Stimulated activated CD4-positive, alpha-beta T cell treated with anti-CD3 and anti-CD28 coated beads, Interleukin-1b, Interleukin-23, amount 100 ng/mL, for 24 hours (primary cell): ENCODE data around the gene PHACTR3.

Source experiments
- DNase-seq, 4 experiments: peaks; one replicate each; pipeline ENCODE4 v3.0.0-alpha.2; 2020; ENCODE audit warnings: low read depth in 4 of 4, low spot score in 1 of 4

Gene PHACTR3

DNA sequence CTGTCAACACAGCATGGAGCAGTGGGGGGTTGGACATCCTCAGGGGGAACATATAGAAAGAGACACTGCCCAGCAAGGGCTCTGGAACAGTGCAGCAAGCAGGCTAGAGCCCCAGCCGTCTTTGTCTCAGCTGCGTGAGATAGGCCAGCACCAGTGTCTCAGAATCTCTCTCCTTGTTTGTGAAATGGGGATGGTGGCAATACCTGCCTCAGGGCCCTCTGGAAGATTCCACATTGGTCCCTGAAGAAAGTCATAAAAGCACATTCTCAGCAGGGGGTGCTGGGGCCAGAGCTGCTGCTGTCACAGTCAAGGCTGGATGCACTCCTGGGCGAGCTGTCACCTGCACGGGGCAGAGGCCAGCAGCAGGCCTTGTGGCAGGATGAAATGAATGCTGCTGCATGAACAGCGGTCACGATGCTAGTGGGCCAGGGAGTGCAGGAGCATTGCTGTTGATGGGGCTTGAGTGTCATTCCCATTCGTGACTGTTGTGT, 207.4 kb downstream of the PHACTR3 start:
- DNase-seq = no peak

DNA sequence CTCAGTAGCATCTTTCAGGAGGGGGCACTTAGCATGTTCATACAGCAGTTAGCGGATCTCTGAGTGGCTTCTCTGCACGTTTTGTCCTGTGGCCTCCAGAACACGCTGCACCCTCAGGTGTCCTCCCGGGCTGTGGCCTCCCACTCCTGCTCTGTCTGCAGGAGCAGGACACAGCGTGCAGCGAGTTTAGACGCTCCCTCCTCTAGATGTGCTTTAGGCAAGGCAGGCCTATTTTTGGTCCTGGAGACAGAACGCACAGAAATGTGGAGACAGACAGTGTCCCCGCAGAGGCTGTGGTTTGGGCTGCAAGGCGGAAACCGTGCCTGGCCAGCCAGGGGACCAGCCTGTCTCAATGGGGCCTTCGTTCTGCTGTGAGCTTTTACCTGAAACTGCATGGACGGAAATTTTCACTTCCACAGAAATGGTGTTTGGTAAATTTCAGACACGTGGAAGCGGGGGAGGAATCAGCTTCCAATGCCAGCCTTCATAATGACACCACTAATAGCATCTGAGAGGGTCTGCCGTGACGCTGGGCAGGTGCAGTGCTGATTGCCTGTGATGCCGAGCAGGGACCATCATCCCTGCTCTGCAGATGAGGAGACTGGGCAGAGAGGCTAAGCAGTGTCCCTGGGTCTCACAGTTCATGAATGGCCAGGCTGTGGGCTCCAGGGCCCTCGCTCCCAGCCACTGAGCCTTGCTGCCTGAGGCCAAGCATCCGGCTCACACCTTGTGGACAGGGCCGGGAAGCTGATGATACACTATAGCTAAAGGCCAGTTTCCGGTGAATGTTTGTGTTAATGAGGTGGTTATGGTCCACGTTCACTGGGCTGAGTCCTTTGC, 208.2 kb downstream of the PHACTR3 start:
- no peak for DNase-seq

DNA sequence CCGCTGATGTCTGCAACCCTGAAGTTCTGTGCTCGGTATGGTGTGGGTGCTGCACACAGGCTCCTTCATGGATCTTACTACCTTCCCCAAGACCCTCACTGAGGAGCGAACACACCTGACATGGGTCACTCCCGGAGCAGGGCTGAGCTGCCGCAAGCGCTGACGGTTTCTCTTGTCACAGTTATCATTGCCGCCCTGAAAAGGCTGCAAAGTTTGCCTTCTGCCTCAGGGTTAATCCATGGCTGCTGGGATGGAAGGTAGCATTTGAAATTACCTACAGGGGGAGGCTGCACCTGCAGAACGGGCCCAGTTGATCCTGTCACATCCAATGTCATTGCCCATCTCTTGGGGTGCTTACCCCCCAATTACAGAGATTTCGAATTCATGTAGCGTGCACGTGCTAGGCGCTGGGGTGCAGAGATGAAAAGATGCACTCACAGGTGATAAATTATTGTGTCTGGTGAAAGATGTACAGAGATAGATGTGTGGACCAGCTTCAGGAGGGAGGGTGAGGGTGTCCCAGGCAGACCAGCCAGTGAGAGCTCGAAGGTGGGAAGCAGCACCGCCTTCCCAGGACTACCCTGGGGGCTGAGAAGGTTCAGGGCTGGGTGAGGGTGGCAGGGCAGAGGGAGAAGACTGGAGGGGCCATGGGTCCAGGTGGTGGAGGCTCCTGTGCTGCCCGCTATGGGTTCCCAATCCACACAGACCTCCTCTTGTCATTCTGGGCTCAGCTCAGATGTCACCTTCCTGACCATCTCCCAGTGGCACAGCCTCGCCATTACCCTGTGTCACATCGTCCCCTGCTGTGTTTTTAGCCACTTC, 209.0 kb downstream of the PHACTR3 start:
- no peak for DNase-seq

DNA sequence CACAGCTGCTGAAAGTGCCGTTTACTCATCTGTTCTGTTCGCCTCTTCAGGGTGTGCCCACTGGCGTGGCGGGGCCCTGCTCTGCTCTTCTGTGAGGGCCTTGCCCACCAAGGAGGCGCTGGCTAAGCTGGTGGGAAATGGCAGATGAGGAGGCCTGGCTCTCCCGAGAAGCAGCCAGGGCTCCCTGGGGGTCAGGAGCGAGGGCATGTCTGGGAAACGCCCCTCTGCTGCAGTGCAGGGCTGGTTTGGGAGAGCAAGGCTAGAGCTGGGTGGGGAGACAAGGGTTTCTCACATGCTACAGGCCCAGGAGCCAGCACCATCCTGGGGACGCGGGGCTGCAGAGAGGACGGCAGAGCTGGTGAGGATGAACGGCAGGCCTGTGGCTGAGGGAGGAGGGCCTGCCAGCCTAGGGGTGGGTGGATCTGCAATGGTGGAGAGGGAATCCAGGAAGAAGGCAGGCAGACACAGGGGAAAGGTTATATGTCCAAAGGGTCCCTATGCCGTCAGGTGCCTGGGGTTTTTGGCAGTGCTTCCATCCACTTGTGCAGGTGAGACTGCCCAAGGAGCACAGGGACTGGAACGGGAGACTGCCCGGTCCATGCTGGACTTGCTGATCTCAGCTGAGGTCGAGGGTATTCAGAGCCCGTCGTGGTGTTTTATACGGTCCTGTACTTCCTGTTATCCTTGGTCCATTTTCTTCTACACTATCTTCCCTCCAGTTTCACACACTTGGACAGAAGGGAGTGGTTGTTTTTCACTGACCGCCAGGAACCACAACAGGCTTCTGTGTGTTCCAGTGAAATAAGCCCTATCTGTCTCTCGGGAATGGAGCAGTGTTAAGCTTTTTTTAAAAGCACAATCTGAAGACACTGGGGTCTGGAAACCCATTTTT, 209.9 kb downstream of the PHACTR3 start:
- no peak for DNase-seq

DNA sequence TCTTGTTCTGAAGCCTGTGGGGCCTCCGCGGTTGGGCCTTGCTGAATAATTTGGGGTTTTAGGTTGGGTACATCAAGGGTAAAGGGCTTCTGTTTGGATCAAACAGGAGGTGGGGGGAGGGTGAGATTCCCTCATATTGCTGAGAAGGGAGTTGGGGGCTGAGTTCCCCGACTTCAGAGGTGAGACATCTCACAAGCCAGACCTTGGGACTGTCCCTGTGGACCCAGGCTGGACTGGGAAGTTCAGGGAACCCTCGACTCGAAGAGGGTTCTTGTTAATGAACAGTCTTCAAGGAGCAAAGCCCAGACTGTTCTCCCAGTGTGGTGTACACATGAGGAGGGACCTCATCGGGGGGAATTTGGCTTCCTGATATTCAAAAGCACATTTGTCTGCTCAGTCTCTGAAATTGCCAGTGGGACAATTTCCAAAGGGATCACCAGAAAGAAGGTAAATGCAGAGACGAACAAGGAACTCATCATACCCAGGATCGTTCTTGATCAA, 210.6 kb downstream of the PHACTR3 start:
- no peak for DNase-seq

DNA sequence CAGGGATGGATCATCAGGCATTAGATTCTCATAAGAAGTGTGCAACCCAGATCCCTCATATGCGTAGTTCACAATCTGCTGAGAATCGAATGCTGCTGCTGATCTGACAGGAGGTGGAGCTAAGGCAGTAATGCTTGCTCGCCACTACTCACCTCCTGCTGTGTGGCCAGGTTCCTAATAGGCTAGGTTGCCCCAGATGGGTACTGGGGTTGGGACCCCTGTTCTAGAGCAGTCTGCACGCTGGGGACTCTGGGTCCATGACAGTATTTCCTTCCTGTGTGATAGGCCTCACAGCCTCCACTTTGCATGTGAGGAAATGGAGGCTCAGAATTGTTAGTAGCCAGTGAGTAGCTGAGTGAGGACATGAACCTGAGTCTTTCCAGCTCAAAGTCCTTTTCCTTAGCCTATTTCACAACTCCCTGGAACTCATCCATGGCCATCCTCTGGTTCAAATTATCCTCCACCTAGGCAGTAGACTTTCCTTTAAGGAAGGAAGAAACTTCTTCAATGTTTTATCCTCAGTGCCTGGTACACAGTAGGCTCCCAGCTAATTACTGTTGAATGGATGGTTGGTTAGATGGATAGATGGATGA, 211.9 kb downstream of the PHACTR3 start:
- DNase-seq = no peak

DNA sequence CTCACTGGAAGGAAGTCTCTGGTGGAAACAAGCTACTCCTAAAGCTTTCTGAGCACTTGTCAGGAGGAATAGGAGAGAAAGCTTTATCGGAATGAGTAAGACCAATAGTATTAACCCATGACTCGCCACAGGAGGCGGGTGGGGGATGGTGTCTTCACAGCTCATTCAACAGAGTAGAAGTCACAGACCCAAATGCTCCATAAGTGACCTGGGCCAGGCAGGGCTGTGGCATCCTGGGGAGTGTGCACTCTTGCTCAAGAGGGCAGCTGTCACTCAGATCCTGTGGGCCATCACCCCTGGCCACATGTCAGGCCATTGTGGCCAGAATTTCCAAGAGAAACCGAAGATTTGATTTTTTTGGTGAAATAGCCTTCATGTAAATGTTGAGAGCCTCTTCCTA, 213.1 kb downstream of the PHACTR3 start:
- no peak for DNase-seq

DNA sequence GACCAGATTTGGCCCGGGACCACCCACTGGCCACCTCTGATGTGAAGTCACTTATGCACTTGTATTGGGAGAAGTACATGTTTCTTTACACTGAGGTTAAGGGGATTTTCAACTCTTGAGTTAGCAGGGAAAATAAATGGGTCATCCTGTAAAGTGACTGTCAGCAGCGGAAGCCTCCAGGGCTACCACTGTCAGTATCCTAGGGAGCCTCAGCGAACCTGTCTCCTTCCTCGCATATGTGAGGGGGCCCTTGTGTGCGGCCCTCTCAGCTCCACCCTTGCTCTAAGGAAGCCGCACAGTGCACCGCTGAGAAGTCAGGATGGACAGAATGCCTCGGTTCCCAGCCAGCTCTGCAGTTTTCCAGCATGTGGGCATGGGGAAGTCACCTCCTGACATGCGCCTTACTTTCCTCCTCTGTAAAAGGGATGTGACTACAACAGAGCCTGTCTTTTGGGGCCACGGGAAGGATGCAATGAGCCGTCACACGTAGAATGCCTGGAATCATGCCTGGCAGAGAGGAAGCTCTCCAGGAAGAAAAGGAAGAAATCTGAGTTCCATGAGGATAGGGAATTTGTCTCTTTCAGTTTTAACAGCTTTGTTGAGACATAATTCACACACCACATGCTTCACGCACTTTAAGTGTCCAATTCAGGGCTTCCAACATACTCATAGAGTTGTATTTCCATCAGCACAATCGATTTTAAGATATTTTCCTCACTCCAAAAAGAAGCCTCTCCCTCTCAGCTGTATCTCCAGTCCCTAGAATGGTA, 213.7 kb downstream of the PHACTR3 start:
- no peak for DNase-seq

DNA sequence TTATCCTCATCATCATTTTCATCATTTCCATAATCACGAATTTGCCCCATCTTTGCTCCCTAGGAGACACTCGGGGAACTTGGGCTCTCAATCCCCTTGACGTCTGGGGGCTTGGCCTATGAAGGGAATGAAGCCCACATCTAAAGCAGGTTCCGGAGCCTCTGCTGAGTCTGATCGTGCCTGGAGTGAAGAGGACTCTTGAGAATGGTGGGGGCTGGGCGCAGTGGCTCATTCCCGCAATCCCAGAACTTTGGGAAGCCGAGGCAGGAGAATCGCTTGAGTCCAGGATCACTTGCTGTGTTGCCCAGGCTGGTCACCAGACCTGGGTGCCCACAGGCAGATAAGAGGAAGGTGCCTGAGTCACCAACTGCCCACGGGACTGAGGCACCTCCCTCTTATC, 214.6 kb downstream of the PHACTR3 start:
- no peak for DNase-seq

DNA sequence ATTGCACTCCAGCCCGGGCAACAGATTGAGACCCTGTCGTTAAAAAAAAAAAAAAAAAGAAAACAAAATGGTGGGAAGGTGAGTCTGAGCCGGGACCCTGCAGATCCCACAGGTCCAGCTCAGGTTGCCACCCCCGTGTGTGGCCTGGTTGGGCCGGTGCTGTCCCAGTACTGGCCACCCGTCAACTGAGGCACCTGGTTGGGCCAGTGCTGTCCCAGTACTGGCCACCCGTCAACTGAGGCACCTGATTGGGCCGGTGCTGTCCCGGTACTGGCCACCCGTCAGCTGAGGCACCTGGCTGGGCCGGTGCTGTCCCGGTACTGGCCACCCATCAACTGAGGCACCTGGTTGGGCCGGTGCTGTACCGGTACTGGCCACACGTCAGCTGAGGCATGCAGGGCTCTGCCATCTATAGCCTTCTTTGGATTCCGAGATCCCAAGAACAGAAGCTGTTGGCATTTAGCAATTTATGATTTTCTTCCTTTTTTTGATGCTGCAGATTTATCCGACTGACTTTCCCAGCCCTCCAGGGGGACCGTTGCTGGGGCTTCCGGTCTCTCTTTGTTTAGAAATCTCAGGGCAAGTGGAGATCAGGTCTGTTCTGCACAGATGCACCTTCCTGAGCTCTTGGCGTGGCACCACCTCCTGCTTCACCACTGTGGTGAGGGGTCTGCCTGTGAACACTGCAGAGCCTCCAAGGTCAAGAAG, 215.3 kb downstream of the PHACTR3 start:
- DNase-seq = no peak

DNA sequence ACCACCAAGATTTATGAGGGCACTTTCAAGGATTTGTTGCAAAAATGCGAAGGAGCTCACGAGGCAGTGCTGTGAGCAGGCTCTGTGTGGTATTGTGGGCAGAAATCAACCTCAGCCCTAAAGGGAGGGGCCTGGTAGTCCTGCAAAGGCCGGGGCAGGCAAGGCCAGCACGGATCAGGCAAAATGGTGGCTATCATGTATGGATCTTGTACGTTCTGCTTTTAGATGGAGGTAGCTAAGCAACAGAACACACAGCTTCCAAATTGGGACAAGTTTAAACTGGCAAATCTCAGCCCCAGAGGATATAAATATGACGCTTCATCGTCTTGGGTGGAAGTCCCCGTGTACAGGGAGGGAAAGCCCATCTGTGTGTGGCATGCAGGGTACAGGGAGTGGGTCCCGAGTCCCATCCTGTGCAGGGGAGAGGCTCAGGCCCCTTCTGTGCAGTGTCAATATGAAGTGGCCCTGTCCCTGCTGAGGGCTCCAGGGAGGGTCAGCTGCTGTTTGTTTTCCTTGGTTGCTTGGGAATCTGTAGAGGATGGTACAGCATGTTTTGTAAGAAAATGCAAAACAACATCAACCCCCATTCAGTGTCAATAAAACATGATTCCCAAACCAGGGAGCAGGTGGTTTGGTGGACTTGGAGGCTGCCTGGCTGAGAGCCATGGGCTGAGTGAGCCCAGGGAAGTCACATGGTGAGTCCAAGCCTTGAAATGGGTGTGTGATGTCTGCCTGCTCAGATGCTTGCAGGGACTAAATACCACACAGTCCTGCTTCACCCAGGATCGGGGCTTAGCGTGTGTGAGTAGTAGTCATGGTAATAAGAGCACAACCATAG, 216.1 kb downstream of the PHACTR3 start:
- no peak for DNase-seq

DNA sequence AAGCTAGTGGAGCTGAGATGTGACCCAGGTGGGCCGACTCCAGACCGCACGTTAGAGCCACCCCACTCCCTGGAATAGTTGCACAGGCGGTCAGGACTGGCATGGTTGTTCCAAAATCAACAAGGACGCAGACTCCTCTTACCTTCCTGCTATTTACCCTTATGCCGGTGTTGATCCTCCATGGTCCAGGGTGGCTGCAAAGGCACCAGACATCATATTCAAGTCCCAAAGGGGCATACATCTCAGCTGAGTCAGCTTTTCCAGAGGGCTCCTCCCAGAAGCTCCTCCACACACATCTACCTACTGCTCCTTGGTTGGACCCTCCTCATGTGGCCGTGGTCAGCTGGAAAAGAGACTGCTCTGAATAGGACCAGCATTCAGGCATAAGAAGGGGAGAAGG, 216.9 kb downstream of the PHACTR3 start:
- DNase-seq = no peak

DNA sequence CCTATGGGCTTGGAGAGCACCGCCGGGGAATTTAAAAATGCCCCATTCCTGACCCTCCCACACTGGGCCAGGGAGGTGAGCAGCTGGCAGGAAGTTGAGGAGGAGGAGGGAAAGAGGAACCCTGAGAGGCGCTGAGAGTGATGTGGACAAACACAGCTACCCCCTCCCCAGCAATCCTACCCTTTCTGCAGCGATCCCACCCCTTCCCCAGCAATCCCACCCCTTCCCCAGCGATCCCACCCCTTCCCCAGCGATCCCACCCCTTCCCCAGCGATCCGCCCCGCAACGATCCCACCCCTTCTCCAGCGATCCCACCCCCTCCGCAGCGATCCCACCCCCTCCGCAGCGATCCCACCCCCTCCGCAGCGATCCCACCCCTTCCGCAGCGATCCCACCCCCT, 217.4 kb downstream of the PHACTR3 start:
- no peak for DNase-seq

DNA sequence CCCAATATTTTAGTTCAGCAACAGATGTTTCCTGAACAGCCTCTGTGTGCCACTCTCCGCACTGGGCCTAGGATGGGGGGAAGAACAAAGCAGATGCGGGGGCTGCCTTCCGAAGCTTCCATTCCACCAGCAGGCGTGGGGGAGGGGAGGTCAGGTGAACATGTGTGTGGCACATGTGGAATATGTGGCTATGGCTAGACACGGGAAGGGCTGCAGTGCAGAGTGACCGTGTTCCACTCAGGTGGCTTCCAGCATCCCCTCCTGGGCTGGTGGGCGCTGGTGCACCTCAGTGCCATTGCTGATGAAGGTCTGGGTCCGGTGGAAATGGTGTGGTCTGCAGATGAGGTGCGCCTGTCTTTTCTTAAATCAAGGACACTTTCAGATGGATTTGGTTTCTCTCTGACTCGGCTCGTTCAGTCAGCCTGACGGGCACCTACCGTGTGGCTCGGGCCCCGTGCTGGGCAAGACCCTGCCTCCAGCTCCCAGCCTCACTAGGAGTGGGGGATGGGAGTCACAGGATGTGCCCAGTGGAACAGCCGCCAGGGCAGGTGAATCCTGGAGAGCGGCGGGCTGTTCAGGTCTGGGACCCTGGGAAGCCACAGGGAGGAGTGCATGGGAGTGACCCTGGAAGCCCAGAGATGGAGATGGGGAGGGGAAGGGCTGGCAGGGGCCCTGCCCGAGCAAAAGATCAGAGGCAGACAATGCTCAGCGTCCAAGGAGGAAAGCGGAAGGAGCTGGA, 218.1 kb downstream of the PHACTR3 start:
- DNase-seq = no peak

DNA sequence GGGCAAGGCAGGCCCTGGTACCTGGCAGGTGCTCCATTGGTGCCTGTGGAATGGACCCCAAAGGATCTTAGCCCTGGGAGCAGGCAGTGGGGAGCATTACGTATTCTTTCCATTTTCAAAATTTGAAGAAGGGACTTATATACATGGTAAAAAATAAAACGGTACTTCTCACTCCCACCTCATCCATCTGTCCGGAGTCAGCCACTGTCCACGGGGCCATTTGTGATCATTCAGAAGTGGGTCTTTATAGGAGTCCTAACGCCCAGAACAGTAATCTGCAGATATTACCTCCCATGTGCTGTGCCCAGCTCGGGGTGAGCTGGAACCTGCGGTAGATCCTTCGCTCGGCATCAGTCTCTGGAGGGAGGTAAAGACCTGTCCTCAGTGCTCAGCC, 218.7 kb downstream of the PHACTR3 start:
- DNase-seq = no peak

DNA sequence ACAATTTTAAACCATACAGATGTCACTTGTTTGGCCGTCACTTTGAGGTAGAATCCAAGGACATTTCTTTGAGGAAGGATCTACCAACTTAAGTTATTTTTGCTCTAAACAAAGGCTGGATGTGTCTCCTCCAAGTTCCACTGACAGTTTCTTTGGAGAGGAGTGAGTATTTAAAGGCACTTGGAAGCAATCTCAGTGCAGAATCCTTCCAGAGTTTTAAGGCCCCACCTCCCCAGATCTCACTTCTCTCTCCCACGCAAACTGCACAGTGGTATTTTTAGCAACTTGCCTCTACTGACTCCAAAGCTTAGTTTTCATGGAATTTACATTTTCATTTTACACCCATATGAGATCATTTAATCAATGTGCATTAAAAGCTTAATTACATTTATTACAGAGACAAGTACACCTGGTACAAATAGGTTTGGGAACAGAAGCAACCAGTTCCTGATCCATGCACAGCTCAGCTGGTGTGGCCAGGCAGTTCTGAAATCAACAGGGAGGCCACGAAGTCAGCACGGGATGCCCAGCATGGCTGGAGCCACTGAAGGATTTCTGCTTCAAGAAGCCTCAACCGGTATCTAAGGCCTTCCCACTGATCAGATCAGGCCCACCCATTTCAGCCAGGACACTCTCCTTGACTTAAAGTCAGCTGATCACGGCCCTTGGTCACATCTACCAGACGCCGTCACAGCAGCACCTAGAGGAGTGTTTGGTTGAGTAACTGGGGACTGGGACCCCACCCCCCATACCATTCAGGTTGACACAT, 219.3 kb downstream of the PHACTR3 start:
- no peak for DNase-seq
